ENCODE measurements around the gene TMEM39A.

Gene TMEM39A

GRCh38 chr3:119457246-119457645 is 6.2 kb downstream of the TMEM39A start:
- Histone ChIP-seq H3K27me3 (ENCODE audit: control insufficient read depth in 1 of 2, insufficient read depth in 2 of 2, low read length in 2 of 2) (no peaks in the 10 kb centered on the region), H3K36me3 (ENCODE audit: control insufficient read depth in 1 of 2, insufficient read depth in 2 of 2, low read length in 2 of 2) (peaks cover 28 to 70% of the 10 kb centered on the region in 2 donors), H3K9ac (ENCODE audit: low read depth in 1 of 2, low read length in 2 of 2) (no peak overlapping the region), H3K27ac (ENCODE audit: low read depth, low read length) (no peak overlapping the region), H3K4me3 (ENCODE audit: low read depth in 1 of 2, low read length in 2 of 2) (no peak overlapping the region), H3K9me3 (ENCODE audit: control insufficient read depth in 1 of 2, low read length in 2 of 2) (no peaks in the 10 kb centered on the region), H3K4me1 (ENCODE audit: control insufficient read depth in 1 of 2, insufficient read depth in 2 of 2, low read length in 2 of 2) (peaks cover 8 to 14% of the 10 kb centered on the region in 2 donors)

GRCh38 chr3:119456469-119456868 is 6.9 kb downstream of the TMEM39A start:
- H3K4me1 ChIP-seq (ENCODE audit: control insufficient read depth in 1 of 2, insufficient read depth in 2 of 2, low read length in 2 of 2), result peaks cover under 1 to 6% of the 10 kb centered on the region in 2 donors
- H3K4me3 ChIP-seq (ENCODE audit: low read depth in 1 of 2, low read length in 2 of 2), result no peak overlapping the region
- no peaks in the 10 kb centered on the region for H3K9me3 ChIP-seq (ENCODE audit: control insufficient read depth in 1 of 2, low read length in 2 of 2)
- H3K36me3 ChIP-seq (ENCODE audit: control insufficient read depth in 1 of 2, insufficient read depth in 2 of 2, low read length in 2 of 2), result peaks cover 28 to 76% of the 10 kb centered on the region in 2 donors
- no peak overlapping the region for H3K27ac ChIP-seq (ENCODE audit: low read depth, low read length)
- no peaks in the 10 kb centered on the region for H3K27me3 ChIP-seq (ENCODE audit: control insufficient read depth in 1 of 2, insufficient read depth in 2 of 2, low read length in 2 of 2)
- H3K9ac ChIP-seq (ENCODE audit: low read depth in 1 of 2, low read length in 2 of 2), result no peak overlapping the region

GRCh38 chr3:119453822-119454221 is 9.6 kb downstream of the TMEM39A start:
- Histone ChIP-seq H3K9me3 (ENCODE audit: control insufficient read depth in 1 of 2, low read length in 2 of 2) (no peaks in the 10 kb centered on the region), H3K27me3 (ENCODE audit: control insufficient read depth in 1 of 2, insufficient read depth in 2 of 2, low read length in 2 of 2) (no peaks in the 10 kb centered on the region), H3K4me3 (ENCODE audit: low read depth in 1 of 2, low read length in 2 of 2) (no peak overlapping the region), H3K4me1 (ENCODE audit: control insufficient read depth in 1 of 2, insufficient read depth in 2 of 2, low read length in 2 of 2) (no peaks in the 10 kb centered on the region), H3K36me3 (ENCODE audit: control insufficient read depth in 1 of 2, insufficient read depth in 2 of 2, low read length in 2 of 2) (peaks cover 28 to 84% of the 10 kb centered on the region in 2 donors), H3K9ac (ENCODE audit: low read depth in 1 of 2, low read length in 2 of 2) (no peak overlapping the region), H3K27ac (ENCODE audit: low read depth, low read length) (no peak overlapping the region)

- no peak overlapping the region for H3K4me3 ChIP-seq (ENCODE audit: low read depth in 1 of 2, low read length in 2 of 2)
- peaks cover 14 to 79% of the 10 kb centered on the region in 2 donors for H3K36me3 ChIP-seq (ENCODE audit: control insufficient read depth in 1 of 2, insufficient read depth in 2 of 2, low read length in 2 of 2)
- H3K4me1 ChIP-seq (ENCODE audit: control insufficient read depth in 1 of 2, insufficient read depth in 2 of 2, low read length in 2 of 2), result no peaks in the 10 kb centered on the region
- H3K27me3 ChIP-seq (ENCODE audit: control insufficient read depth in 1 of 2, insufficient read depth in 2 of 2, low read length in 2 of 2), result no peaks in the 10 kb centered on the region
- no peak overlapping the region for H3K27ac ChIP-seq (ENCODE audit: low read depth, low read length)
- H3K9me3 ChIP-seq (ENCODE audit: control insufficient read depth in 1 of 2, low read length in 2 of 2), result no peaks in the 10 kb centered on the region
- no peak overlapping the region for H3K9ac ChIP-seq (ENCODE audit: low read depth in 1 of 2, low read length in 2 of 2)
Observed at GRCh38 chr3:119444590-119444989, 18.8 kb downstream of the TMEM39A start.

GRCh38 chr3:119443179-119443578 is 20.2 kb downstream of the TMEM39A start:
- Histone ChIP-seq H3K4me3 (ENCODE audit: low read depth in 1 of 2, low read length in 2 of 2) (no peak overlapping the region), H3K27me3 (ENCODE audit: control insufficient read depth in 1 of 2, insufficient read depth in 2 of 2, low read length in 2 of 2) (no peaks in the 10 kb centered on the region), H3K27ac (ENCODE audit: low read depth, low read length) (no peak overlapping the region), H3K9ac (ENCODE audit: low read depth in 1 of 2, low read length in 2 of 2) (no peak overlapping the region), H3K9me3 (ENCODE audit: control insufficient read depth in 1 of 2, low read length in 2 of 2) (no peaks in the 10 kb centered on the region), H3K4me1 (ENCODE audit: control insufficient read depth in 1 of 2, insufficient read depth in 2 of 2, low read length in 2 of 2) (no peaks in the 10 kb centered on the region), H3K36me3 (ENCODE audit: control insufficient read depth in 1 of 2, insufficient read depth in 2 of 2, low read length in 2 of 2) (peaks cover 14 to 69% of the 10 kb centered on the region in 2 donors)

- no peaks in the 10 kb centered on the region for H3K27me3 ChIP-seq (ENCODE audit: control insufficient read depth in 1 of 2, insufficient read depth in 2 of 2, low read length in 2 of 2)
- H3K4me3 ChIP-seq (ENCODE audit: low read depth in 1 of 2, low read length in 2 of 2), result no peak overlapping the region
- no peaks in the 10 kb centered on the region for H3K9me3 ChIP-seq (ENCODE audit: control insufficient read depth in 1 of 2, low read length in 2 of 2)
- H3K4me1 ChIP-seq (ENCODE audit: control insufficient read depth in 1 of 2, insufficient read depth in 2 of 2, low read length in 2 of 2), result no peaks in the 10 kb centered on the region
- peaks cover 45 to 76% of the 10 kb centered on the region in 2 donors for H3K36me3 ChIP-seq (ENCODE audit: control insufficient read depth in 1 of 2, insufficient read depth in 2 of 2, low read length in 2 of 2)
- H3K27ac ChIP-seq (ENCODE audit: low read depth, low read length), result no peak overlapping the region
- no peak overlapping the region for H3K9ac ChIP-seq (ENCODE audit: low read depth in 1 of 2, low read length in 2 of 2)
Observed at GRCh38 chr3:119437691-119438258, 25.6 kb downstream of the TMEM39A start.

GRCh38 chr3:119436977-119437376 is 26.4 kb downstream of the TMEM39A start:
- H3K27me3 ChIP-seq (ENCODE audit: control insufficient read depth in 1 of 2, insufficient read depth in 2 of 2, low read length in 2 of 2), result no peaks in the 10 kb centered on the region
- peaks cover 43 to 75% of the 10 kb centered on the region in 2 donors for H3K36me3 ChIP-seq (ENCODE audit: control insufficient read depth in 1 of 2, insufficient read depth in 2 of 2, low read length in 2 of 2)
- no peaks in the 10 kb centered on the region for H3K9me3 ChIP-seq (ENCODE audit: control insufficient read depth in 1 of 2, low read length in 2 of 2)
- no peak overlapping the region for H3K9ac ChIP-seq (ENCODE audit: low read depth in 1 of 2, low read length in 2 of 2)
- no peak overlapping the region for H3K4me3 ChIP-seq (ENCODE audit: low read depth in 1 of 2, low read length in 2 of 2)
- H3K4me1 ChIP-seq (ENCODE audit: control insufficient read depth in 1 of 2, insufficient read depth in 2 of 2, low read length in 2 of 2), result no peaks in the 10 kb centered on the region
- H3K27ac ChIP-seq (ENCODE audit: low read depth, low read length), result no peak overlapping the region

GRCh38 chr3:119434703-119435102 is 28.7 kb downstream of the TMEM39A start:
- H3K4me3 ChIP-seq (ENCODE audit: low read depth in 1 of 2, low read length in 2 of 2), result no peak overlapping the region
- no peaks in the 10 kb centered on the region for H3K27me3 ChIP-seq (ENCODE audit: control insufficient read depth in 1 of 2, insufficient read depth in 2 of 2, low read length in 2 of 2)
- no peak overlapping the region for H3K27ac ChIP-seq (ENCODE audit: low read depth, low read length)
- H3K4me1 ChIP-seq (ENCODE audit: control insufficient read depth in 1 of 2, insufficient read depth in 2 of 2, low read length in 2 of 2), result no peaks in the 10 kb centered on the region
- H3K36me3 ChIP-seq (ENCODE audit: control insufficient read depth in 1 of 2, insufficient read depth in 2 of 2, low read length in 2 of 2), result peaks cover 59 to 85% of the 10 kb centered on the region in 2 donors
- peaks cover 0 to 4% of the 10 kb centered on the region in 2 donors for H3K9me3 ChIP-seq (ENCODE audit: control insufficient read depth in 1 of 2, low read length in 2 of 2)
- no peak overlapping the region for H3K9ac ChIP-seq (ENCODE audit: low read depth in 1 of 2, low read length in 2 of 2)

- Histone ChIP-seq H3K27me3 (ENCODE audit: control insufficient read depth in 1 of 2, insufficient read depth in 2 of 2, low read length in 2 of 2) (no peaks in the 10 kb centered on the region), H3K27ac (ENCODE audit: low read depth, low read length) (no peak overlapping the region), H3K36me3 (ENCODE audit: control insufficient read depth in 1 of 2, insufficient read depth in 2 of 2, low read length in 2 of 2) (peaks cover 62 to 94% of the 10 kb centered on the region in 2 donors), H3K9ac (ENCODE audit: low read depth in 1 of 2, low read length in 2 of 2) (no peak overlapping the region), H3K4me3 (ENCODE audit: low read depth in 1 of 2, low read length in 2 of 2) (no peak overlapping the region), H3K9me3 (ENCODE audit: control insufficient read depth in 1 of 2, low read length in 2 of 2) (peaks cover 8 to 13% of the 10 kb centered on the region in 2 donors), H3K4me1 (ENCODE audit: control insufficient read depth in 1 of 2, insufficient read depth in 2 of 2, low read length in 2 of 2) (no peaks in the 10 kb centered on the region)
Observed at GRCh38 chr3:119433613-119434325, 29.6 kb downstream of the TMEM39A start.

- Histone ChIP-seq H3K27me3 (ENCODE audit: control insufficient read depth in 1 of 2, insufficient read depth in 2 of 2, low read length in 2 of 2) (no peaks in the 10 kb centered on the region), H3K9me3 (ENCODE audit: control insufficient read depth in 1 of 2, low read length in 2 of 2) (peaks cover 26 to 46% of the 10 kb centered on the region in 2 donors), H3K9ac (ENCODE audit: low read depth in 1 of 2, low read length in 2 of 2) (no peak overlapping the region), H3K36me3 (ENCODE audit: control insufficient read depth in 1 of 2, insufficient read depth in 2 of 2, low read length in 2 of 2) (peaks cover 32 to 47% of the 10 kb centered on the region in 2 donors), H3K4me3 (ENCODE audit: low read depth in 1 of 2, low read length in 2 of 2) (no peak overlapping the region), H3K27ac (ENCODE audit: low read depth, low read length) (no peak overlapping the region), H3K4me1 (ENCODE audit: control insufficient read depth in 1 of 2, insufficient read depth in 2 of 2, low read length in 2 of 2) (no peaks in the 10 kb centered on the region)
Observed at GRCh38 chr3:119428538-119428937, 34.9 kb downstream of the TMEM39A start.

Data from duodenal mucosa (tissue), 2 donors.